Measurements from ENCODE around the gene FBP2.
"Not testable (repeated sequence)": the region's sequence is repeated elsewhere in the genome, so short reads cannot be mapped to it uniquely, and the experiment has no call there.

Gene FBP2

GRCh38 chr9:94606646-94607422 lies 13.2 kb upstream of the FBP2 start:
- DNase-seq (ENCODE audit: low read depth in 2 of 3, low spot score in 2 of 3): no peak

GRCh38 chr9:94603259-94604160 lies 9.9 kb upstream of the FBP2 start:
- peak; percentile 49 to 60 (median 50) for DNase-seq (ENCODE audit: low read depth in 2 of 3, low spot score in 2 of 3)

- DNase-seq (ENCODE audit: low read depth in 2 of 3, low spot score in 2 of 3): no peak
Measured at GRCh38 chr9:94602666-94603065, 9.0 kb upstream of the FBP2 start.

- DNase-seq (ENCODE audit: low read depth in 2 of 3, low spot score in 2 of 3): no peak
Measured at GRCh38 chr9:94600715-94601114, 7.1 kb upstream of the FBP2 start.

- DNase-seq (ENCODE audit: low read depth in 2 of 3, low spot score in 2 of 3): no peak
Measured at GRCh38 chr9:94600258-94600657, 6.6 kb upstream of the FBP2 start.

GRCh38 chr9:94599102-94599501 lies 5.5 kb upstream of the FBP2 start:
- no peak for DNase-seq (ENCODE audit: low read depth in 2 of 3, low spot score in 2 of 3)

GRCh38 chr9:94592683-94593082 lies 941 bp downstream of the FBP2 start:
- DNase-seq (ENCODE audit: low read depth in 2 of 3, low spot score in 2 of 3): not testable (repeated sequence)

GRCh38 chr9:94591876-94592275 lies 1.7 kb downstream of the FBP2 start:
- DNase-seq (ENCODE audit: low read depth in 2 of 3, low spot score in 2 of 3): no peak

GRCh38 chr9:94591046-94591545 lies 2.5 kb downstream of the FBP2 start:
- DNase-seq (ENCODE audit: low read depth in 2 of 3, low spot score in 2 of 3): not testable (repeated sequence)

GRCh38 chr9:94588681-94589080 lies 4.9 kb downstream of the FBP2 start:
- no peak for DNase-seq (ENCODE audit: low read depth in 2 of 3, low spot score in 2 of 3)

GRCh38 chr9:94586814-94587213 lies 6.8 kb downstream of the FBP2 start:
- no peak for DNase-seq (ENCODE audit: low read depth in 2 of 3, low spot score in 2 of 3)

GRCh38 chr9:94586316-94586715 lies 7.3 kb downstream of the FBP2 start:
- no peak for DNase-seq (ENCODE audit: low read depth in 2 of 3, low spot score in 2 of 3)

GRCh38 chr9:94584555-94584954 lies 9.1 kb downstream of the FBP2 start:
- no peak for DNase-seq (ENCODE audit: low read depth in 2 of 3, low spot score in 2 of 3)

GRCh38 chr9:94581728-94582127 lies 11.9 kb downstream of the FBP2 start:
- DNase-seq (ENCODE audit: low read depth in 2 of 3, low spot score in 2 of 3): no peak

- DNase-seq (ENCODE audit: low read depth in 2 of 3, low spot score in 2 of 3): no peak
Measured at GRCh38 chr9:94577571-94577970, 16.1 kb downstream of the FBP2 start.

GRCh38 chr9:94577036-94577435 lies 16.6 kb downstream of the FBP2 start:
- DNase-seq (ENCODE audit: low read depth in 2 of 3, low spot score in 2 of 3): no peak

- no peak for DNase-seq (ENCODE audit: low read depth in 2 of 3, low spot score in 2 of 3)
Measured at GRCh38 chr9:94576131-94576530, 17.5 kb downstream of the FBP2 start.

GRCh38 chr9:94568972-94569712 lies 24.5 kb downstream of the FBP2 start:
- no peak for DNase-seq (ENCODE audit: low read depth in 2 of 3, low spot score in 2 of 3)

- DNase-seq (ENCODE audit: low read depth in 2 of 3, low spot score in 2 of 3): no peak
Measured at GRCh38 chr9:94568250-94568889, 25.3 kb downstream of the FBP2 start.

- DNase-seq (ENCODE audit: low read depth in 2 of 3, low spot score in 2 of 3): no peak
Measured at GRCh38 chr9:94567271-94567670, 26.4 kb downstream of the FBP2 start.

GRCh38 chr9:94566550-94566949 lies 27.1 kb downstream of the FBP2 start:
- no peak for DNase-seq (ENCODE audit: low read depth in 2 of 3, low spot score in 2 of 3)
